ENCODE results near the gene DSTN.

DSTN gene

GRCh38 chr20:17624551-17625245 is 54.8 kb downstream of the DSTN start:
- DNase-seq (ENCODE audit: low read depth) = no peak

GRCh38 chr20:17625246-17626051 is 55.6 kb downstream of the DSTN start:
- no peak for DNase-seq (ENCODE audit: low read depth)

GRCh38 chr20:17626217-17627007 is 56.5 kb downstream of the DSTN start:
- DNase-seq (ENCODE audit: low read depth) = no peak

- no peak for DNase-seq (ENCODE audit: low read depth)
Observed at GRCh38 chr20:17627101-17627955, 57.5 kb downstream of the DSTN start.

- no peak for DNase-seq (ENCODE audit: low read depth)
Observed at GRCh38 chr20:17628101-17628841, 58.4 kb downstream of the DSTN start.

- DNase-seq (ENCODE audit: low read depth) = no peak
Observed at GRCh38 chr20:17629025-17629424, 59.1 kb downstream of the DSTN start.

GRCh38 chr20:17629678-17630089 is 59.8 kb downstream of the DSTN start:
- DNase-seq (ENCODE audit: low read depth) = no peak

- DNase-seq (ENCODE audit: low read depth) = no peak
Observed at GRCh38 chr20:17630151-17630805, 60.4 kb downstream of the DSTN start.

GRCh38 chr20:17630806-17631195 is 60.9 kb downstream of the DSTN start:
- no peak for DNase-seq (ENCODE audit: low read depth)

- no peak for DNase-seq (ENCODE audit: low read depth)
Observed at GRCh38 chr20:17631576-17632319, 61.9 kb downstream of the DSTN start.

- DNase-seq (ENCODE audit: low read depth) = no peak
Observed at GRCh38 chr20:17633221-17633849, 63.5 kb downstream of the DSTN start.

- no peak for DNase-seq (ENCODE audit: low read depth)
Observed at GRCh38 chr20:17633850-17634500, 64.1 kb downstream of the DSTN start.

GRCh38 chr20:17634661-17635331 is 64.9 kb downstream of the DSTN start:
- no peak for DNase-seq (ENCODE audit: low read depth)

- no peak for DNase-seq (ENCODE audit: low read depth)
Observed at GRCh38 chr20:17635332-17636244, 65.7 kb downstream of the DSTN start.

- DNase-seq (ENCODE audit: low read depth) = no peak
Observed at GRCh38 chr20:17636523-17637412, 66.9 kb downstream of the DSTN start.

- DNase-seq (ENCODE audit: low read depth) = no peak
Observed at GRCh38 chr20:17637413-17637780, 67.5 kb downstream of the DSTN start.

Measured in CMK (cell line).